Measurements from ENCODE around the gene CPAMD8. TPM values are rescaled to one million over a fixed set of nuclear protein-coding genes. Genes with fewer than 3 reads are reported as not detected.

CPAMD8 gene
- total and polyA plus RNA-seq, 2 of the 8 experiments (the other 6 are each of a cell fraction or from before 2014, with no cell fraction given), result 6.1 to 9.2 TPM

DNA sequence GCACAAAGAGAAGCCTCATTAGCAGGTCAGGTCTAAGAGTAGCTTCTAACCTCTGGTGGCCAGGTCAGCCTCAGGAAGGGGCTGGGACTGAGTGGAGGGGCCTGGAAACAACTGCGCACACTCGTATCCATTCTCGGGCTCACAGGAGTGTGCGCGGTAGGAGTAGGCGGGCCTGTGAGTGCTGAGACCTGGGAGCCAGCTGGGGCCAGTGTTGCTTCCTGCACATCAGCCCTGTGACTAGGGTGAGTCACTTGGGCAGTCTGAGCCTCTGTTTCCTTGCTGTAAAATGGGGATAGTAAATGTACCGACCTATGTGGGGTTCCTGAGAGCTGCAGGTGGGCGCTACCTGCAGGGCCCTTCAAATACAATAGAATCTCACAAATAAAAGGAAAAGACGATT lies 170.5 kb downstream of the CPAMD8 start:
- no peak overlapping the region for H2BK5ac ChIP-seq (ENCODE audit: low read depth, low read length)
- no peaks in the 10 kb centered on the region for H3K79me2 ChIP-seq (ENCODE audit: control insufficient read depth in 1 of 2, insufficient read depth in 2 of 2, low read length in 2 of 2)
- no peak overlapping the region for H2AFZ ChIP-seq (ENCODE audit: low read length)
- no peak overlapping the region for H2BK120ac ChIP-seq (replicated peaks; ENCODE audit: low read depth, low read length)
- no peak overlapping the region for H4K8ac ChIP-seq (ENCODE audit: extremely low read depth, insufficient read depth, low read length)
- no peak overlapping the region for H3K4me2 ChIP-seq (ENCODE audit: insufficient read depth in 1 of 2, low read depth in 2 of 2, low read length in 2 of 2)
- H3K23me2 ChIP-seq (ENCODE audit: low read depth, low read length), result 0 out of 2 replicates have a peak, but pooled peaks cover 1% of the 10 kb centered on the region
- no peak overlapping the region for H2BK15ac ChIP-seq (ENCODE audit: low read length)
- CTCF ChIA-PET (ENCODE audit: partially characterized antibody), result interaction anchor here (0.6 to 1.2 kb wide), 4 partner anchors 14 to 281 kb away, joined by 3 read pairs; no protein-coding TSS in a partner anchor
- no peak overlapping the region for H3K23ac ChIP-seq (ENCODE audit: insufficient read length)
- no peaks in the 10 kb centered on the region; a peak in 1 of 7 replicates for H3K4me1 ChIP-seq (replicated peaks in 1 of 4; ENCODE audit: control insufficient read depth in 3 of 4, insufficient read depth in 4 of 4, low read length in 3 of 4)
- no peak overlapping the region for H3K27ac ChIP-seq (ENCODE audit: low read depth, low read length)
- H3K9ac ChIP-seq (replicated peaks in 1 of 4; ENCODE audit: extremely low read depth in 1 of 4, low read depth in 3 of 4, low read length in 3 of 4), result no peak overlapping the region
- WGBS, 2 experiments (ENCODE audit: extremely low coverage in 1 of 2, insufficient coverage in 1 of 2, insufficient read length in 1 of 2, insufficient replicate concordance in 2 of 2, low coverage in 1 of 2, low lambda C conversion rate in 2 of 2, missing lambda C conversion rate in 1 of 2), result 96% methylated on average over 9 of the region's 9 CpGs; no CpG with 5 or more reads in 1 of the 2 experiments
- H4K20me1 ChIP-seq (replicated peaks in 1 of 2; ENCODE audit: control insufficient read depth in 1 of 2, insufficient read depth in 2 of 2, low read length in 2 of 2), result peaks cover 6 to 10% of the 10 kb centered on the region in 2 experiments
- no peak overlapping the region for H4K5ac ChIP-seq (ENCODE audit: insufficient read length, low read depth, low read length)
- no peak overlapping the region for H2AK5ac ChIP-seq (ENCODE audit: low read depth, low read length)
- H3K56ac ChIP-seq (replicated peaks; ENCODE audit: insufficient read length, low read depth, low read length), result no peak overlapping the region
- POLR2A ChIA-PET (ENCODE audit: partially characterized antibody), result interaction anchor here (0.8 to 1.6 kb wide), 5 partner anchors 8 to 437 kb away, joined by 3 to 5 read pairs (median 3); no protein-coding TSS in a partner anchor
- no peak overlapping the region for H2BK12ac ChIP-seq (ENCODE audit: low read depth, low read length)
- H3K9me3 ChIP-seq (ENCODE audit: insufficient read depth in 2 of 2, low read depth in 1 of 2, low read length in 1 of 2), result no peaks in the 10 kb centered on the region
- FAIRE-seq (no peak), DNase-seq (ENCODE audit: low read depth in 1 of 2, low spot score in 2 of 2) (no peak)
- H3K79me1 ChIP-seq (ENCODE audit: low read depth, low read length), result no peaks in the 10 kb centered on the region
- no peak overlapping the region for H3K4me3 ChIP-seq (ENCODE audit: extremely low read depth in 1 of 4, insufficient read depth in 2 of 4, low read depth in 3 of 4, low read length in 4 of 4)
- H2BK20ac ChIP-seq (ENCODE audit: low read length), result no peak overlapping the region
- H3K27me3 ChIP-seq (replicated peaks in 1 of 4; ENCODE audit: control insufficient read depth in 3 of 4, extremely low read depth in 1 of 4, insufficient read depth in 3 of 4, low read length in 3 of 4), result no peaks in the 10 kb centered on the region
- no peak overlapping the region for H4K91ac ChIP-seq (replicated peaks; ENCODE audit: insufficient read length, low read length)
- H3K14ac ChIP-seq (ENCODE audit: insufficient read length), result no peak overlapping the region
- H3K18ac ChIP-seq (ENCODE audit: extremely low read depth, low read length), result no peak overlapping the region
- no peak overlapping the region for H3K4ac ChIP-seq (replicated peaks; ENCODE audit: insufficient read length, low read depth, low read length)
- H3K36me3 ChIP-seq (ENCODE audit: control insufficient read depth in 2 of 4, insufficient read depth in 4 of 4, low read length in 3 of 4), result peaks cover 11 to 44% (median 33%) of the 10 kb centered on the region in 4 experiments; a peak in 6 of 8 replicates
- TF ChIP-seq CTCF (IDR thresholded peaks at IDR 0.05; ENCODE audit: control extremely low read depth in 1 of 3, insufficient read depth in 1 of 3, low read depth in 1 of 3, low read length in 3 of 3), result no peak
- TF ChIP-seq GTF2F1 (IDR thresholded peaks at IDR 0.05; ENCODE audit: borderline replicate concordance, low read depth, low read length), result no peak
- TF ChIP-seq SRF (IDR thresholded peaks at IDR 0.05; ENCODE audit: low read depth, low read length), result no peak
- no peak for TF ChIP-seq TBP (IDR thresholded peaks at IDR 0.05; ENCODE audit: low read depth, low read length)
- no peak for TF ChIP-seq KDM5A (IDR thresholded peaks at IDR 0.05; ENCODE audit: low read length)
- no peak for TF ChIP-seq SAP30 (IDR thresholded peaks at IDR 0.05; ENCODE audit: insufficient read depth, insufficient replicate concordance, low read length)
- TF ChIP-seq CBX5 (IDR thresholded peaks at IDR 0.05; ENCODE audit: low read depth, low read length), result no peak
- TF ChIP-seq RFX5 (IDR thresholded peaks at IDR 0.05; ENCODE audit: borderline replicate concordance, low read depth, low read length), result no peak
- TF ChIP-seq RBBP5 (IDR thresholded peaks at IDR 0.05; ENCODE audit: borderline replicate concordance, low read depth, low read length), result no peak
- no peak for TF ChIP-seq TAF7 (optimal IDR thresholded peaks at IDR 0.05; ENCODE audit: borderline replicate concordance, low read depth, low read length)
- TF ChIP-seq BRCA1 (IDR thresholded peaks at IDR 0.05; ENCODE audit: low read depth, low read length), result no peak
- TF ChIP-seq BACH1 (IDR thresholded peaks at IDR 0.05; ENCODE audit: low read length), result no peak

Measured in H1 (cell line).